Natural killer cell (primary cell): Measurements from ENCODE around the gene EFNB2. TPM values are rescaled to one million over a fixed set of nuclear protein-coding genes. Genes with fewer than 3 reads are reported as not detected.

Experiments
- ATAC-seq, 3 donors: fragments of 150-1000 bp in 2 of 3; fragments of 200-7000 bp in 1 of 3; cut with Tn5 transposase; 1 replicate in 1 of 3; 2 replicates in 2 of 3; pipeline ENCODE4 v1.10.0; 2021; ENCODE audit warnings: mild to moderate bottlenecking in 2 of 3, moderate library complexity in 2 of 3
- DNase-seq, 2 donors: peaks; one replicate each; pipeline versions ENCODE4 v3.0.0 to v3.0.0-alpha.2; 2013 to 2021; ENCODE audit warnings: mixed read lengths in 1 of 2
- H3K27ac ChIP-seq: one replicate; pipeline ENCODE4 v1.5.1; 2013; ENCODE audit warnings: mild to moderate bottlenecking, low read length
- H3K27me3 ChIP-seq: one replicate; pipeline ENCODE4 v1.6.1; 2013; ENCODE audit warnings: low read length; ENCODE audit not compliant: control insufficient read depth, insufficient read depth
- H3K36me3 ChIP-seq: one replicate; pipeline ENCODE4 v1.6.1; 2013; ENCODE audit warnings: low read length; ENCODE audit not compliant: control insufficient read depth, insufficient read depth
- H3K4me1 ChIP-seq: one replicate; pipeline ENCODE4 v1.6.1; 2013; ENCODE audit warnings: low read length; ENCODE audit not compliant: control insufficient read depth, insufficient read depth
- H3K4me3 ChIP-seq: one replicate; pipeline ENCODE4 v1.5.1; 2013; ENCODE audit warnings: low read length
- H3K9me3 ChIP-seq: one replicate; pipeline ENCODE4 v1.6.1; 2013; ENCODE audit warnings: low read length; ENCODE audit not compliant: control insufficient read depth, insufficient read depth
- H3K27ac Mint-ChIP-seq, 2 donors: one replicate each; pipeline ENCODE4 v1.8.0; 2022; ENCODE audit warnings: mild to moderate bottlenecking in 2 of 2, mixed read lengths in 2 of 2, moderate library complexity in 1 of 2
- H3K27me3 Mint-ChIP-seq, 2 donors: one replicate each; pipeline ENCODE4 v1.8.0; 2022; ENCODE audit warnings: low read depth in 2 of 2, mixed read lengths in 2 of 2
- H3K36me3 Mint-ChIP-seq: one replicate; pipeline ENCODE4 v1.8.0; 2022; ENCODE audit warnings: mixed read lengths
- H3K4me1 Mint-ChIP-seq, 2 donors: one replicate each; pipeline ENCODE4 v1.8.0; 2022; ENCODE audit warnings: mixed read lengths in 2 of 2
- H3K4me3 Mint-ChIP-seq: one replicate; pipeline ENCODE4 v1.8.0; 2022; ENCODE audit warnings: mild to moderate bottlenecking, moderate library complexity, mixed read lengths
- H3K9me3 Mint-ChIP-seq, 2 donors: one replicate each; pipeline ENCODE4 v1.8.0; 2022; ENCODE audit warnings: mixed read lengths in 2 of 2
- WGBS: methylation state at CpG from one replicate; pipeline ENCODE4 v1.1.7; 2013; ENCODE audit warnings: missing lambda C conversion rate; ENCODE audit not compliant: insufficient coverage; 5-methylcytosine and 5-hydroxymethylcytosine counted together
- intact Hi-C: fragments of 100-400 bp; cut with micrococcal nuclease; formaldehyde crosslinking; loops from one replicate; pipeline ENCODE4 v1.14.2; 2022
- total RNA-seq, 4 donors: library from RNA; stranded (reverse); fragments of 120-200 nt in 1 of 4; gene quantifications; one replicate each; pipeline versions ENCODE4 v1.2.3 to v1.2.4, GENCODE V29; 2013 to 2022
- TF ChIP-seq, protein P1 (sequence below): fragments of 200-600 bp; IDR thresholded peaks from one replicate; pipeline ENCODE4 v1.8.0; 2022; ENCODE audit warnings: antibody characterized with exemption

EFNB2 gene
- total RNA-seq, 3 donors from 2014 or later (not counting 1 experiment from before 2014, with no cell fraction given), result 0.16 to 0.33 (median 0.33) TPM

- Histone ChIP-seq H3K27me3 (no peaks in the 10 kb centered on the region), H3K9me3 (no peaks in the 10 kb centered on the region), H3K4me3 (no peak overlapping the region), H3K27ac (no peak overlapping the region), H3K36me3 (no peaks in the 10 kb centered on the region), H3K4me1 (peaks cover 9% of the 10 kb centered on the region)
- 90% methylated on average over 3 of the region's 3 CpGs for WGBS
- ATAC-seq (no peak), DNase-seq (no peak)
- H3K4me1 Mint-ChIP-seq, result peaks cover 7 to 8% of the 10 kb centered on the region in 2 donors
- H3K27me3 Mint-ChIP-seq, result no peaks in the 10 kb centered on the region
- H3K4me3 Mint-ChIP-seq, result no peak overlapping the region
- no peaks in the 10 kb centered on the region for H3K36me3 Mint-ChIP-seq
- H3K27ac Mint-ChIP-seq, result peak overlapping the region in 1 of 2 donors; percentile 39
- TF ChIP-seq, protein P1, sequence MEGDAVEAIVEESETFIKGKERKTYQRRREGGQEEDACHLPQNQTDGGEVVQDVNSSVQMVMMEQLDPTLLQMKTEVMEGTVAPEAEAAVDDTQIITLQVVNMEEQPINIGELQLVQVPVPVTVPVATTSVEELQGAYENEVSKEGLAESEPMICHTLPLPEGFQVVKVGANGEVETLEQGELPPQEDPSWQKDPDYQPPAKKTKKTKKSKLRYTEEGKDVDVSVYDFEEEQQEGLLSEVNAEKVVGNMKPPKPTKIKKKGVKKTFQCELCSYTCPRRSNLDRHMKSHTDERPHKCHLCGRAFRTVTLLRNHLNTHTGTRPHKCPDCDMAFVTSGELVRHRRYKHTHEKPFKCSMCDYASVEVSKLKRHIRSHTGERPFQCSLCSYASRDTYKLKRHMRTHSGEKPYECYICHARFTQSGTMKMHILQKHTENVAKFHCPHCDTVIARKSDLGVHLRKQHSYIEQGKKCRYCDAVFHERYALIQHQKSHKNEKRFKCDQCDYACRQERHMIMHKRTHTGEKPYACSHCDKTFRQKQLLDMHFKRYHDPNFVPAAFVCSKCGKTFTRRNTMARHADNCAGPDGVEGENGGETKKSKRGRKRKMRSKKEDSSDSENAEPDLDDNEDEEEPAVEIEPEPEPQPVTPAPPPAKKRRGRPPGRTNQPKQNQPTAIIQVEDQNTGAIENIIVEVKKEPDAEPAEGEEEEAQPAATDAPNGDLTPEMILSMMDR, result no peak
- intact Hi-C loops, result no loop called here
- H3K9me3 Mint-ChIP-seq, result no peaks in the 10 kb centered on the region
These were observed 38.4 kb upstream of the EFNB2 start for GRCh38 chr13:106573868-106574267.

- Histone ChIP-seq H3K9me3 (no peaks in the 10 kb centered on the region), H3K4me1 (peaks cover 14% of the 10 kb centered on the region), H3K4me3 (no peak overlapping the region), H3K36me3 (no peaks in the 10 kb centered on the region), H3K27ac (no peak overlapping the region), H3K27me3 (no peaks in the 10 kb centered on the region)
- DNase-seq, result no peak
- TF ChIP-seq, protein P1, result no peak
- WGBS, result 88% methylated on average over 7 of the region's 8 CpGs
- ATAC-seq, result no peak
- Mint-ChIP-seq H3K9me3 (no peaks in the 10 kb centered on the region), H3K27ac (no peak overlapping the region), H3K36me3 (no peaks in the 10 kb centered on the region), H3K4me3 (no peak overlapping the region), H3K27me3 (no peaks in the 10 kb centered on the region), H3K4me1 (peaks cover 11 to 12% of the 10 kb centered on the region in 2 donors)
- intact Hi-C loops, result no loop called here
These were observed 37.9 kb upstream of the EFNB2 start for GRCh38 chr13:106573284-106573846.

GRCh38 chr13:106570299-106570852 is 34.9 kb upstream of the EFNB2 start:
- Histone ChIP-seq H3K27me3 (no peaks in the 10 kb centered on the region), H3K9me3 (no peaks in the 10 kb centered on the region), H3K27ac (no peak overlapping the region), H3K36me3 (no peaks in the 10 kb centered on the region), H3K4me1 (peaks cover 16% of the 10 kb centered on the region), H3K4me3 (no peak overlapping the region)
- TF ChIP-seq, protein P1, result no peak
- DNase-seq, result peak; percentile 69 to 84
- intact Hi-C loops, result no loop called here
- Mint-ChIP-seq H3K4me1 (peaks cover 41 to 42% of the 10 kb centered on the region in 2 donors), H3K27ac (peak overlapping the region; percentile 66 to 67), H3K9me3 (no peaks in the 10 kb centered on the region), H3K4me3 (peak overlapping the region; percentile 76), H3K36me3 (no peaks in the 10 kb centered on the region), H3K27me3 (no peaks in the 10 kb centered on the region)
- WGBS, result 64% methylated on average over 14 of the region's 14 CpGs
- ATAC-seq, result peak; percentile 58 to 61 (median 60)
